ENCODE measurements around the gene SC5D.

The SC5D gene

GRCh38 chr11:121292495-121293287, at the start of gene SC5D:
Gene SC5D, plus strand, starts transcription at chr11:121292771. Its CDS starts 10,605 bp downstream, at chr11:121303376.
- peak; percentile 62 for DNase-seq (ENCODE audit: low read depth)
- TF ChIP-seq CTCF (IDR thresholded peaks at IDR 0.05; ENCODE audit: control insufficient read depth, insufficient read depth, low read depth, low read length, missing control alignments) = no peak

DNA sequence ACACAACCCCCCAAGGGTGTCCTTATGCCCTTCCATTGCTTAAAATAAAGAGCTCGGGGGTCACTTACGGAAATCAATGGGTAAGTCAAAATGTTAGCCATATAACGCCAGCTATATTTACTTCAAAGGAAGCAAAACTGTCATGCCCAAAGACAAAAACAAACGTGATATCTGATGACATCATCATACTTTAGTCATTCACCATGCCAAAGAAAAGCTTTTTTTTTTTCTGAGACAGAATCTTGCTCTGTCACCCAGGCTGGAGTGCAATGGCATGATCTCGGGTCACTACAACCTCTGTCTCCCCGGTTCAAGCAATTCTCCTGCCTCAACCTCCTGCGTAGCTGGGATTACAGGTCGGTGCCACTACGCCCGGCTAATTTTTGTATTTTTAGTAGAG, 47.7 kb upstream of the SC5D start:
- DNase-seq (ENCODE audit: low read depth) = no peak
- TF ChIP-seq CTCF (IDR thresholded peaks at IDR 0.05; ENCODE audit: control insufficient read depth, insufficient read depth, low read depth, low read length, missing control alignments) = no peak
- no peak overlapping the region for H3K4me3 ChIP-seq (ENCODE audit: control insufficient read depth, low read depth, low read length)

More at GRCh38 chr11:121292495-121293287, at the start of gene SC5D:
- H3K4me3 ChIP-seq (ENCODE audit: control insufficient read depth, low read depth, low read length) = peak within 1 kb of the TSS; percentile 75

GRCh38 chr11:121246021-121246768, 46.4 kb upstream of the SC5D start:
- TF ChIP-seq CTCF (IDR thresholded peaks at IDR 0.05; ENCODE audit: control insufficient read depth, insufficient read depth, low read depth, low read length, missing control alignments) = no peak
- H3K4me3 ChIP-seq (ENCODE audit: control insufficient read depth, low read depth, low read length) = no peak overlapping the region
- no peak for DNase-seq (ENCODE audit: low read depth)

- H3K4me3 ChIP-seq (ENCODE audit: control insufficient read depth, low read depth, low read length) = no peak overlapping the region
- no peak for TF ChIP-seq CTCF (IDR thresholded peaks at IDR 0.05; ENCODE audit: control insufficient read depth, insufficient read depth, low read depth, low read length, missing control alignments)
- no peak for DNase-seq (ENCODE audit: low read depth)
Measured at GRCh38 chr11:121246769-121247035, 45.9 kb upstream of the SC5D start.

GRCh38 chr11:121248496-121248895, 44.1 kb upstream of the SC5D start:
- TF ChIP-seq CTCF (IDR thresholded peaks at IDR 0.05; ENCODE audit: control insufficient read depth, insufficient read depth, low read depth, low read length, missing control alignments) = no peak
- no peak for DNase-seq (ENCODE audit: low read depth)
- no peak overlapping the region for H3K4me3 ChIP-seq (ENCODE audit: control insufficient read depth, low read depth, low read length)

DNA sequence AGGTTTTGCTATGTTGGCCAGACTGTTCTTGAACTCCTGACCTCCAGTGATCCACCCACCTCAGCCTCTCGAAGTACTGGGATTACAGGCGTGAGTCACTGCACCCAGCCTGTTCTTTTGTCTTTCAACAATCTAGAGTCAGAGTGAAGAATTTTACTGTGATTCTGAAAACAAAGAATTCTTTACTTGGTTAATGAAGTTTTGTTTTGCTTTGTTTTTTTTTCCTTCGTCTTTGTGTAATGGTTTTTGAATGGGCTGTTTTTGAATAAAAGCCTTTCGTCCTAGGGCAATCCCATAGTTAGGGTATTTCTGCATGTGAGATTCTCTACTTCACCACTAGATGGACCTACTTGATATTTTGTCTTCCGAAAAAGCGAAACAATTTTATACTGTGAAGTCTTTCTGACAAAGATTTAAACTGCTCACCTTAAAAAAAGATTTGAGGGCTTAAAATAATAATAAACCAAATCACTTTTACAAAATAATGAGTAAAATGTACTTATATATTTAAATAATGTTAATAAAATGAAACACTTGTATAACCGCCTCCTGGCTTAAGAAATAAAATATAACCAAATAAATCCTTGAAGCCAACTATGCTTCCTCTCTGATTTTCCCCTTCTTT, 43.4 kb upstream of the SC5D start:
- DNase-seq (ENCODE audit: low read depth) = no peak
- H3K4me3 ChIP-seq (ENCODE audit: control insufficient read depth, low read depth, low read length) = no peak overlapping the region
- peak; percentile 65 for TF ChIP-seq CTCF (IDR thresholded peaks at IDR 0.05; ENCODE audit: control insufficient read depth, insufficient read depth, low read depth, low read length, missing control alignments)
